Natural killer cell treated with Interleukin-12 subunit alpha and Interleukin-12 subunit beta and Interleukin-15 and Interleukin-18, amount 100 ng/mL, for 72 hours (primary cell): ENCODE data around the gene C15orf39. TPM values are rescaled to one million over a fixed set of nuclear protein-coding genes. Genes with fewer than 3 reads are reported as not detected.
"Not testable (repeated sequence)": the region's sequence is repeated elsewhere in the genome, so short reads cannot be mapped to it uniquely, and the experiment has no call there.

ENCODE experiments used
- ATAC-seq, 2 donors: fragments of 150-1000 bp; cut with Tn5 transposase in 1 of 2; sonication (Bioruptor Pico), chemical (Tn5 transposase) in 1 of 2; 2 replicates each; pipeline ENCODE4 v1.10.0; 2021
- DNase-seq: peaks from one replicate; pipeline ENCODE4 v3.0.0; 2022; ENCODE audit warnings: low spot score
- H3K27ac Mint-ChIP-seq, 2 donors: 1 replicate in 1 of 2; 2 replicates in 1 of 2; pipeline ENCODE4 v1.8.0; 2022; ENCODE audit warnings: mixed read lengths in 2 of 2, mild to moderate bottlenecking in 1 of 2, moderate library complexity in 1 of 2
- H3K27me3 Mint-ChIP-seq, 2 donors: 1 replicate in 1 of 2; 2 replicates in 1 of 2; pipeline ENCODE4 v1.8.0; 2022; ENCODE audit warnings: mixed read lengths in 2 of 2
- H3K36me3 Mint-ChIP-seq: one replicate; pipeline ENCODE4 v1.8.0; 2022; ENCODE audit warnings: mixed read lengths
- H3K4me1 Mint-ChIP-seq, 2 donors: 1 replicate in 1 of 2; 2 replicates in 1 of 2; pipeline ENCODE4 v1.8.0; 2022; ENCODE audit warnings: low read depth in 2 of 2, mixed read lengths in 2 of 2, mild to moderate bottlenecking in 1 of 2
- H3K4me3 Mint-ChIP-seq: one replicate; pipeline ENCODE4 v1.8.0; 2022; ENCODE audit warnings: mixed read lengths
- H3K9me3 Mint-ChIP-seq: 2 replicates; pipeline ENCODE4 v1.8.0; 2022; ENCODE audit warnings: mixed read lengths
- total RNA-seq, 2 donors: library from RNA; stranded (reverse); gene quantifications; one replicate each; pipeline ENCODE4 v1.2.3, GENCODE V29; 2022

C15orf39 gene
- total RNA-seq, 2 donors from 2014 or later = 26.8 to 30.3 TPM

DNA sequence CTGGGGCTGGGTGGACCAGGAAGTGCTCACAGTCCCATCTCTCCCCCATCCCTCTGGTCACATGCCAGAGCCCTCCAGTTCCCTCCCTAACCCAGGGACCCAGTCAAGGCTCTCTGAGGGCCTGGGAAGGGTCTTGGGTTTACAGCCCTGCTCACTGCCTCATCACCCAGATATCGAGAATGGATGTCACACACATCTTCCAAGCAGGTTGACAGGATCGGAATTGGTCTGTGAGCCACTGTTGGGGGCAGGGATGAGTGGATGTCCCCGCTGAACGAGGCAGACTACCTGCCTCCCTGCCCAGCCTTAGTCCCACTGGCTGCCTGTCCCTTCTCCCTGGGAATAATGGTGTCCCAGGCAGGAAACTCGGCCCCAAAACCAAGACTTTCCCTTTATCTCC, 36.5 kb downstream of the C15orf39 start:
- ATAC-seq = no peak
- Mint-ChIP-seq H3K27me3 (peaks cover 0 to 18% of the 10 kb centered on the region in 2 donors), H3K4me3 (no peak overlapping the region), H3K9me3 (no peaks in the 10 kb centered on the region), H3K4me1 (peaks cover 3 to 6% of the 10 kb centered on the region in 2 donors), H3K27ac (no peak overlapping the region), H3K36me3 (no peaks in the 10 kb centered on the region)
- peak; percentile 57 for DNase-seq

DNA sequence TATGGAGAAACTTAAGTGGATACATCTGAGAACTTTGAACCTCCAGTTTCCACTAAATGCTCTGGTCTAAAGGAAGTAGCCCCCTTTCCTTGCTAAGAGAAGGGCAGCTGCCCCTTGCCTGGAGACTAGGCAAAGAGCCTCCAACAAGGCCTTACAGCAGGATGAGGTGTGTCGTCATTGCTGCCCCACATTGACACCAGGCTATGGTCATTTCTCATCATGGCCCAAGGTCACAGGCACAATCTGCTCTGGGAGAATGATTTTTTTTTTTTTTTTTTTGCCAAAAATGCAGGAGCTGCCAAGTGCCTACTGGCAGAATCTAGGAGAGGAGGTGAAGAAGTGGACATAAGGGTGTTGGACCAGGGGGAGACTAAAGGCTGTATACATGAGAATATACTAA, 44.1 kb downstream of the C15orf39 start:
- not testable (repeated sequence) for H3K36me3 Mint-ChIP-seq, H3K4me1 Mint-ChIP-seq, H3K27ac Mint-ChIP-seq, H3K9me3 Mint-ChIP-seq, ATAC-seq, DNase-seq, H3K4me3 Mint-ChIP-seq, H3K27me3 Mint-ChIP-seq

DNA sequence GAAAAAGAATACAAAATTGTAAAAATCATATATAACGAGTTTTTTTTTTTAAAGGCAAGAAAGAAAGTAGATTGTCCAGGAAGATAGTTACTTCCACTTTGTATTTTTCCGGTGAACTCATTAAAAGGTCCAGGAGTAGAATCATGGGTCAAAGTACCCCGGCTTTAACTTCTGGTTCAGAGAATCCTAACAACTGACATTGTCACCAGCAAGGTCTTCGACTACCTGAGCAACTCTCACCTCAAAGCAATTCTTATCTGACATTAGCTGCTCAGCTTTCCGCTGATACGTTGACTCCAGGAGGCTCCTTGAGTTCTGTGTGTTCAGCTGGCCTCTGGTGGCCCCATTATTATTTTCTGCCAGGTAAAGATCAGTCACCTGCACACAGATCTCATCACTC, 47.3 kb downstream of the C15orf39 start:
- DNase-seq, H3K27ac Mint-ChIP-seq, H3K4me1 Mint-ChIP-seq, H3K9me3 Mint-ChIP-seq, H3K36me3 Mint-ChIP-seq, H3K4me3 Mint-ChIP-seq, ATAC-seq: not testable (repeated sequence)
- H3K27me3 Mint-ChIP-seq = peaks cover 7 to 15% of the 10 kb centered on the region in 2 donors

DNA sequence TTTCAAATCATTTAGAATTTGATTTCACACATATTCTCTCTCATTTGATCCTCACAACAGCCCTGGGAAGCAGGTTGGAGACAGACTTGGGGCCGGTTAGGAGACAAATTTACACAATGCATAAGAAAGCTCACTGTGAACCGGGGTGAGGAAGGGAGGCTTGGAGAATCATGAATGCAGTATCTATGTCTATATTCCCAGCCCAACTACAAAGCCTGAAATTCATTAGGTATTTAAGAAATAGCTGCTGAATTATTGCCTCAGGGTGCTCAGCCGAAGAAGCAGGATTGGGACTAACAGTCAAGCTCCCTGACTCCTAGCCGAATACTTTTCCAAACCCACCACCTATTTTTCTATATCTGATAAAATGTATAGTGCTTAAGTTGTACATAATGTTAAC, 48.0 kb downstream of the C15orf39 start:
- ATAC-seq (no peak), DNase-seq (no peak)
- Mint-ChIP-seq H3K36me3 (no peaks in the 10 kb centered on the region), H3K4me3 (no peak overlapping the region), H3K9me3 (no peaks in the 10 kb centered on the region), H3K27me3 (peaks cover 7 to 15% of the 10 kb centered on the region in 2 donors), H3K27ac (no peak overlapping the region), H3K4me1 (no peaks in the 10 kb centered on the region)

DNA sequence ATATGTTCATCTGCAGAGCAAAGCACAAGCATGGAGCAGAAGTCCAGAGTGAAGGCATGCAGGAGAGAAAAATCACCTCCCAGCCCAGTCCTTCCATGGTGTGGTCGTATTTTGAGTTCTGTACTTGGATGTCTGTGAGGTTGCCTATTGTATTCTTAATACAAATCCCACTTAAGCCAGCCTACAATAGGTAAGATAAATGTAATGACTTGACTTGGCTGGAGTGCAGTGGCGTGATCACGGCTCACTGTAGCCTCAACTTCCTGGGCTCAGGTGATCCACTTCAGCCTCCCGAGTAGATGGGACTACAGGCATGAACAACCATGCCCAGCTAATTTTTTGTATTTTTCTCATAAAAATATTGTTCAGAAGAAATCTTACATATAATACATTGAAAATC, 49.7 kb downstream of the C15orf39 start:
- not testable (repeated sequence) for H3K4me3 Mint-ChIP-seq, ATAC-seq, H3K27ac Mint-ChIP-seq, DNase-seq, H3K9me3 Mint-ChIP-seq, H3K36me3 Mint-ChIP-seq, H3K4me1 Mint-ChIP-seq
- peaks cover under 1 to 15% of the 10 kb centered on the region in 2 donors for H3K27me3 Mint-ChIP-seq

- not testable (repeated sequence) for DNase-seq, ATAC-seq, H3K4me1 Mint-ChIP-seq, H3K9me3 Mint-ChIP-seq, H3K36me3 Mint-ChIP-seq, H3K27ac Mint-ChIP-seq, H3K4me3 Mint-ChIP-seq
- H3K27me3 Mint-ChIP-seq = peaks cover 0 to 15% of the 10 kb centered on the region in 2 donors
These were observed 50.6 kb downstream of the C15orf39 start for GRCh38 chr15:75252285-75252684.

- H3K27me3 Mint-ChIP-seq, H3K27ac Mint-ChIP-seq, ATAC-seq, H3K4me1 Mint-ChIP-seq, H3K36me3 Mint-ChIP-seq, H3K9me3 Mint-ChIP-seq, DNase-seq, H3K4me3 Mint-ChIP-seq: not testable (repeated sequence)
These were observed 56.4 kb downstream of the C15orf39 start, which contains the start of gene GOLGA6C for GRCh38 chr15:75258034-75258433. Gene GOLGA6C (plus strand): TSS chr15:75258334. CDS start chr15:75258599, 265 bp downstream.

DNA sequence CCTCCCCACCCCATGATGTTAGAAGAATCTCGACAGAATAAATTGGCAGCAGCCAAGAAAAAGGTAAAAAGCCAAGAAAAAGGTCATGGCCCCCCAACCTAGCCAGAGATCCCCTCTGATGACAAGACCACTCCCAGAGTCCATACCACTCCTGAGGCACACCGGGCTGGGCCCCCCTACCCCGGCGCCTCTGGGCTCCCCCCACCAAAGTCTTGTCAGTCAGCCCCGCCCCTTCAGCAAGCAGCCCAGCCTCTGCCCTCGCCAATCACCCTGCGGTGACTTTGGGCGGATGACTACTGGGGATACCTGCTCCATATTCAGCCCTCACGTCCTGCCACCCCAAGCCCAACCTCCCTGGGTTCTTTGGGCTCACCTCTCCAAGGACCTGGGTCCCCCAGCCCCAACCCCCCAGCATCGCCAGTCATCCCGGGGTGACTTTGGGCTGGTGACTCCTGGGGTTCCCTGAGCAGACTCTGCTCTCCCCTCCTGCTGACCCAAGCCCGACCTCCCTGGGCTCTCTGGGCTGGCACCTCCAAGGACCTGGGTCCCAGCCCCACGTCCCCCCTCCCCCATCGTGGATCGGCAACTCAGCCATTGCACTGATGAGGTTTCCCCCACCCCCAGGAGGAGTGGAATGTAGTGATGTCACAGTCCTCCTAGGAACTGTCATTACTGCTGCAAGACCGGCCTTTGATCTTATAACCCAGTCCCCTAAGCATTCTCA, 57.1 kb downstream of the C15orf39 start:
- H3K36me3 Mint-ChIP-seq, H3K4me1 Mint-ChIP-seq, DNase-seq, H3K9me3 Mint-ChIP-seq, ATAC-seq, H3K27me3 Mint-ChIP-seq, H3K27ac Mint-ChIP-seq, H3K4me3 Mint-ChIP-seq: not testable (repeated sequence)

- H3K36me3 Mint-ChIP-seq, DNase-seq, ATAC-seq, H3K27ac Mint-ChIP-seq, H3K9me3 Mint-ChIP-seq, H3K27me3 Mint-ChIP-seq, H3K4me3 Mint-ChIP-seq, H3K4me1 Mint-ChIP-seq: not testable (repeated sequence)
These were observed 58.2 kb downstream of the C15orf39 start for GRCh38 chr15:75259873-75260272.

Other genes starting within 250 kb of the C15orf39 start
- 1 to 10 TPM; 1.5 to 3.6 TPM for gene RPP25, start 245.1 kb upstream of the C15orf39 start, total RNA-seq
- 1 to 10 TPM in 1 of 2 donors, under 1 TPM in 1; 0.40 to 2.7 TPM for gene SCAMP5, start 206.3 kb upstream of the C15orf39 start, total RNA-seq
- 10 to 100 TPM; 27.0 to 42.0 TPM for gene PPCDC, start 178.3 kb upstream of the C15orf39 start, total RNA-seq
- gene GOLGA6C, start 56.5 kb downstream of the C15orf39 start, total RNA-seq = under 1 TPM in 1 of 2 donors, not detected in 1; 0.21 TPM
- not detected for gene GOLGA6D, start 81.0 kb downstream of the C15orf39 start, total RNA-seq
- 10 to 100 TPM; 54.4 to 96.2 TPM for gene COMMD4, start 134.2 kb downstream of the C15orf39 start, total RNA-seq
- 10 to 100 TPM; 12.4 to 22.3 TPM for gene NEIL1, start 145.2 kb downstream of the C15orf39 start, total RNA-seq
- gene MAN2C1, start 166.7 kb downstream of the C15orf39 start, total RNA-seq = 100 to 1,000 TPM; 213 to 295 TPM
- gene SIN3A, start 249.8 kb downstream of the C15orf39 start, total RNA-seq = 100 to 1,000 TPM in 1 of 2 donors, 10 to 100 TPM in 1; 93.5 to 103 TPM